ENCODE results near the gene CCDC86.

Gene CCDC86

GRCh38 chr11:60840470-60841430, 1.2 kb upstream of the CCDC86 start:
- no peak for DNase-seq
- peak overlapping the region; percentile 73 to 82 for H3K4me3 Mint-ChIP-seq
- peaks cover 17 to 22% of the 10 kb centered on the region in 2 donors for H3K36me3 Mint-ChIP-seq
- no peaks in the 10 kb centered on the region for H3K9me3 Mint-ChIP-seq
- H3K4me1 Mint-ChIP-seq: peaks cover 36 to 50% of the 10 kb centered on the region in 2 donors
- no peak for ATAC-seq (replicated peaks)
- H3K27me3 Mint-ChIP-seq: no peaks in the 10 kb centered on the region
- H3K27ac Mint-ChIP-seq: peak overlapping the region; percentile 86

DNA sequence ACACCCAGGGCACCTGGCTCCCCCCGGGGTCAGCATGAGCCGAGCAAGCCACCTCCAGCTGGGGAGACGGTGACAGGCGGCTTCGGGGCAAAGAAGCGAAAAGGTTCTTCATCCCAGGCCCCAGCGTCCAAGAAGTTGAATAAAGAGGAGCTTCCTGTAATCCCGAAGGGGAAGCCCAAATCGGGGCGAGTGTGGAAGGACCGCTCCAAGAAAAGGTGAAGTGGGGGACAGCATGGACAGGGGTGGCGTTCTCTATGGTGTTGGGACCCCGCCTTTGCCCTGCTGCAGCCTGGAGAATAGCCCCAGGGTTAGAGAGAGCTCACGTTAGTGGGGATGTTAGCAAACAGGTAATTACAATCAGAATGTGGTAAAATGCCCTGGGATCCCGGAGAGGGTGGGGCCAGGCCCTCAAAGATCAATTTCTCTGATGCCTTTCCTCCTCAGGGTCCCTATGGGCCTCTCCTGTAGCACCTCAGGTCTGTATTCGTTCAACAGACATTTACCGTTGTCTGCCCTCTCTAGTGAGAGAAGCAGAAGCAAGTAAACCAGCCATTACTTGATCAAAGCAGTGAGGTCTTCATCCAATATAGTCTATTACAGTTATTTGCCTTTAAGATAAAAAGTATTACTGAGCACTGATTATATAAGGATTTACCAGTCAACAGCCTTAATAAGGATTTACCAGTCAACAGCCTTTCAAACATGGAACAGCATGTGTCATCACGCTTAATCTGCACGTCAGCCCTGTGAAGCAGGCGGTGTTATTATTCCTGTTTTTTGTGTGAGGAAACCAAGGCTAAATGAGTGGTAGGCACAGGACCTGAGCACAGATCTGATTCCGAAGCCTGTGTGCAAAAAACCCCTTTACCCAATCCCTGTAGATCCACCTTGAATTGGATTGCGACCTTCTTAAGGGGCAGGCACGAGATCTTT, 1.0 kb downstream of the CCDC86 start:
- Mint-ChIP-seq H3K36me3 (peaks cover 32 to 34% of the 10 kb centered on the region in 2 donors), H3K27me3 (no peaks in the 10 kb centered on the region), H3K4me1 (peaks cover 33 to 46% of the 10 kb centered on the region in 2 donors), H3K9me3 (no peaks in the 10 kb centered on the region), H3K4me3 (peak overlapping the region; percentile 82 to 90), H3K27ac (peak overlapping the region; percentile 97)
- DNase-seq (no peak), ATAC-seq (replicated peaks) (no peak)

- Mint-ChIP-seq H3K9me3 (no peaks in the 10 kb centered on the region), H3K4me1 (peaks cover 36 to 46% of the 10 kb centered on the region in 2 donors), H3K4me3 (peak overlapping the region; percentile 82 to 90), H3K27me3 (no peaks in the 10 kb centered on the region), H3K27ac (peak overlapping the region; percentile 79), H3K36me3 (peaks cover 40 to 43% of the 10 kb centered on the region in 2 donors)
- DNase-seq (no peak), ATAC-seq (replicated peaks) (no peak)
Measured at GRCh38 chr11:60844045-60844869, 2.3 kb downstream of the CCDC86 start.

GRCh38 chr11:60844870-60845221, 2.9 kb downstream of the CCDC86 start:
- Mint-ChIP-seq H3K27ac (peak overlapping the region; percentile 75), H3K36me3 (peaks cover 44 to 49% of the 10 kb centered on the region in 2 donors), H3K27me3 (no peaks in the 10 kb centered on the region), H3K4me1 (peaks cover 36 to 46% of the 10 kb centered on the region in 2 donors), H3K9me3 (no peaks in the 10 kb centered on the region), H3K4me3 (peak overlapping the region; percentile 82 to 90)
- no peak for DNase-seq
- no peak for ATAC-seq (replicated peaks)

GRCh38 chr11:60845338-60845737, 3.4 kb downstream of the CCDC86 start:
- Mint-ChIP-seq H3K27me3 (no peaks in the 10 kb centered on the region), H3K36me3 (peaks cover 48 to 53% of the 10 kb centered on the region in 2 donors), H3K4me3 (peak overlapping the region; percentile 14 to 52), H3K9me3 (no peaks in the 10 kb centered on the region), H3K4me1 (peaks cover 36 to 50% of the 10 kb centered on the region in 2 donors), H3K27ac (no peak overlapping the region)
- ATAC-seq (replicated peaks) (no peak), DNase-seq (no peak)

DNA sequence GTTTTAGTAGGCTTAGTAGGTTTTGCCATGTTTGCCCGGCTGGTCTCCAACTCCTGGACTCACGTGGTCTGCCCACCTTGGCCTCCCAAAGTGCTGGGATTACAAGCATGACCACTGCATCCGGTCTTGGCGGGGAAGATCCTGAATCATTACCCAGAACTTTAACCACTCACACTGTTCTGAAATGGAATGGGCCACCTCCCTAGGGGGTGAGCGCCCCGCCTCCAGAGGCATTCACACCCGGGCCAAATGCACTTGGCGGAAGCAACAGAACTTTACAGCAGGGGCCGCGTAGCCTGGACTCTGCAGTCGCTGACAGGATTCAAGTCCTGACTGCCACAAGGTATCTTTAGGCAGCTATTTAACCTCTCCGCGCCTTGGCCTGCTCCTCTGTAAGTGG, 5.4 kb downstream of the CCDC86 start:
- Mint-ChIP-seq H3K4me3 (no peak overlapping the region), H3K9me3 (no peaks in the 10 kb centered on the region), H3K27ac (no peak overlapping the region), H3K27me3 (no peaks in the 10 kb centered on the region), H3K4me1 (peaks cover 27 to 43% of the 10 kb centered on the region in 2 donors), H3K36me3 (peaks cover 64 to 72% of the 10 kb centered on the region in 2 donors)
- DNase-seq: no peak
- ATAC-seq (replicated peaks): no peak

DNA sequence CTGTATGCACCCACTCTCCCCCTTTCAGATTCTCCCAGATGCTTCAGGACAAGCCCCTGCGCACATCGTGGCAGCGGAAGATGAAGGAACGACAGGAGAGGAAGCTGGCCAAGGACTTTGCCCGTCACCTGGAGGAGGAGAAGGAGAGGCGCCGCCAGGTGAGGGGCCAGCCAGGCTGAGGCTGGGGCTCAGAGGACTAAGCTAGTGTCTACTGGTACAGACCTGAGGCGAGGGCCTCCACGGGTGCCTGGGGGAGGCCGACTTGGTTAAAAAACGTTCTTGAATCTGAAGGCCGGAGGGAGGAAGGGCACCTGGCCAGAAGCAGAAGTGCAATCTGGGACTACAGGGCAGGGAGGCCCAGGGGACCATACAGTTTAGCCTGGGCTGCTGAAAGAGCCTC, 6.0 kb downstream of the CCDC86 start:
- H3K36me3 Mint-ChIP-seq: peaks cover 66 to 73% of the 10 kb centered on the region in 2 donors
- no peak for ATAC-seq (replicated peaks)

DNA sequence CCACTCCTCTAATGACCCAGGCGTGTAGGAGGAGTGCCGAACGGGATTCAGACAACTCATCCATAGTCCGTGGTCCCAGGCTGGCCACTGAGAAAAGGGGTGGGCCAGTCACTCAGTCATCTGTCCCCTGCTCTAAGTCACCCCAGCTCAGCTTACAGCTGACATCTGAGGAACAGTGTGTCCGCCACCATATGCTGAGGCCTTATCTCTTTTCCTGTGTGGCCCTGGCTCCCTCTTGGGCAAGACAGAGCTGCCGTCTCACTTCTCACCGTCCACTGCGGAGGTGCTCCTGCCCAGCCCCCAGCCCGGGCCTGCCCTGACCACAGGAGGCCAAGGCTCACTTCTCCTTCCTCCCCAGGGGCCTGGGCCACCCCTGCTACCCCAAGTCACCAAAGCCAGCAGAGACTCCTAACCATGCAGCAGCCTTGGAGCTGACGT, 6.8 kb downstream of the CCDC86 start:
- no peaks in the 10 kb centered on the region for H3K27me3 Mint-ChIP-seq
- no peak overlapping the region for H3K4me3 Mint-ChIP-seq
- no peaks in the 10 kb centered on the region for H3K9me3 Mint-ChIP-seq
- no peak for DNase-seq
- peaks cover 68 to 74% of the 10 kb centered on the region in 2 donors for H3K36me3 Mint-ChIP-seq
- ATAC-seq (replicated peaks): no peak
- H3K27ac Mint-ChIP-seq: peak overlapping the region; percentile 60
- peaks cover 21 to 28% of the 10 kb centered on the region in 2 donors for H3K4me1 Mint-ChIP-seq

More for the DNA sequence above, 6.0 kb downstream of the CCDC86 start:
- Mint-ChIP-seq H3K27ac (no peak overlapping the region), H3K9me3 (no peaks in the 10 kb centered on the region), H3K27me3 (no peaks in the 10 kb centered on the region), H3K4me3 (no peak overlapping the region), H3K4me1 (peaks cover 27 to 37% of the 10 kb centered on the region in 2 donors)
- DNase-seq: no peak

- no peak for ATAC-seq (replicated peaks)
- H3K27ac Mint-ChIP-seq: no peak overlapping the region
- no peaks in the 10 kb centered on the region for H3K9me3 Mint-ChIP-seq
- no peaks in the 10 kb centered on the region for H3K27me3 Mint-ChIP-seq
- peaks cover 10 to 17% of the 10 kb centered on the region in 2 donors for H3K4me1 Mint-ChIP-seq
- H3K4me3 Mint-ChIP-seq: no peak overlapping the region
- DNase-seq: no peak
- H3K36me3 Mint-ChIP-seq: peaks cover 59 to 64% of the 10 kb centered on the region in 2 donors
Measured at GRCh38 chr11:60849641-60850520, 8.0 kb downstream of the CCDC86 start.

DNA sequence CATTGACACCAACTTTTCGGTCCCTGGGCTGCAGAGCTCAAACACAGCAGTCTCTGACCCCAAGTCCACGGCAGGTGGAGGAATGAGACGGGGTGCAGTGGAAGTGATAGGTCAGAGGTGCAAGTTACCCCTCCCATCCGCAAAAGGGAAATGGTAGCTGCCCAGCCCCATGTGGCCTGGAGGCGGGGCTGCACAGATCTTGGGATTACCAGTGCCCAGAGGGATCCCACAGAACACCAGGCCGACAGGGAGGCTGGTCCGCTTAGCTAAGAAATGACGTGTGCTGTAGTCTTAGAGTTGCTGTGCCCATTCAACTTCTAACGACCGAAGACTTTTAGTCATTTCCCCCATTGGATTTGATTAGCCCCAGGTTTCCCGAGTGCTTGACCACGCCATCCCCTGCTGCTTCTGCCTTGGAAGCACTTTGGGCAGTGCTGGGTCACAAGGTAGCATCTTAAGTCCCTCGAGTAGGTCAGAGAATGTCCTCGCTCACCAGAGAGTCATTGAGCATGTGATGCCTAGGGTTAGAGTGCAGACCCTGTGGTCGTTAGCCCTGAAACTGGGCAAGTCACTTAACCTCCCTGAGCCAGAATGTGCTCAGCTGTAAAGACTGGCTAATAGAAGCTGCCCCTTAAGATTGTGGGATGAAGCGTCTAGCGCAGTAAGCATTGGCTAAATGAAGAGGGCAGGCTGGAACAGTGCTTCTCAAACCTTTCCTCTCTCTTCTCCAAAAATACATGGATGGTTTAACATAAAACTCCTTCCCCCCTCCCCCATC, 9.6 kb downstream of the CCDC86 start:
- Mint-ChIP-seq H3K36me3 (peaks cover 50 to 53% of the 10 kb centered on the region in 2 donors), H3K9me3 (no peaks in the 10 kb centered on the region), H3K4me1 (peaks cover 3 to 14% of the 10 kb centered on the region in 2 donors), H3K27me3 (no peaks in the 10 kb centered on the region), H3K27ac (no peak overlapping the region), H3K4me3 (no peak overlapping the region)
- no peak for ATAC-seq (replicated peaks)
- DNase-seq: no peak

DNA sequence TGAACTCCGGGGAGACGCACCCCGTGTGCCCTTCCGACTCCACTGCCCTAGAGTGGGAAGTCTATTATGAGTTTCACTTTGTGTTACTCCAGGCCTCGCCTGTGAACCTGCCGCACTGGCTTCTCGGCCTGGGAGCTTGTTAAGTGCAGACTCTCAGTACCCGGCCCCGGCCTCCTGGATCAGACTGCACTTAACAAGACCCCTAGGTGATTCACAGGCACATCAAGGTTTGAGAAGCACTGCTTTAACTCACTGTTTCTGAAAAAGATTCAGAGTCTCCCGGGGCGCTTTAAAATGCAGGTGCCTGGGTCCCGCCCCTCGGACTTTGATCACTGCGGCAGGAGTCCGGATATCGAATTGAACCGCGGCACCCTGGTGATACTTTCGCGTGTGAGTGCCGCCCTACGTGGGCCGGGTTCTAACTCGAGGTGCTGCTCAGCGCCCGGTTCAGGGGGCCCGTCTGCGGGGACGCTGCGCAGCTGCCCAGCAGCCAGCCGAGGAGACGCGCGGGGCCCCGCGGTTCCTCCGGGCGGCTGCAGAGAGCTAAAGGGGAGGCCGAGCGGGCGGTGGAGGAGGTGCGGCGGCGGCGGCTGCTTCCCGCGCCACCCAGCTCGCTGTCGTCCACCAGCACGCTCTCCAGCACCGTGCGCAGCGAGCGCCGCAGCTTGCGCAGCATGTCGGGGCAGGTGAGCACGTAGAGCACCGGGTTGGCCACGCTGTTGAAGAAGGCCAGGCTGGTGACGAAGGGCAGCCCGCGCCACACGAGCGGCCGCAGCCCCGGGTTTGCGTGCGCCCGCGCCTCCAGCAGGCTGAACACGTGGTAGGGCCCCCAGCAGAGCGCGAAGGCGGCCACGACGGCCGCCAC, 10.4 kb downstream of the CCDC86 start:
- Mint-ChIP-seq H3K9me3 (no peaks in the 10 kb centered on the region), H3K4me3 (no peak overlapping the region), H3K27ac (no peak overlapping the region), H3K27me3 (no peaks in the 10 kb centered on the region), H3K4me1 (peaks cover 3 to 14% of the 10 kb centered on the region in 2 donors), H3K36me3 (peaks cover 43 to 48% of the 10 kb centered on the region in 2 donors)
- DNase-seq (no peak), ATAC-seq (replicated peaks) (no peak)
